ENCODE data around the gene RELB. TPM values are rescaled to one million over a fixed set of nuclear protein-coding genes. Genes with fewer than 3 reads are reported as not detected.

Gene RELB
- total and polyA plus RNA-seq, 2 of the 4 experiments (the other 2 are of a cell fraction): 5.0 to 17.2 TPM

DNA sequence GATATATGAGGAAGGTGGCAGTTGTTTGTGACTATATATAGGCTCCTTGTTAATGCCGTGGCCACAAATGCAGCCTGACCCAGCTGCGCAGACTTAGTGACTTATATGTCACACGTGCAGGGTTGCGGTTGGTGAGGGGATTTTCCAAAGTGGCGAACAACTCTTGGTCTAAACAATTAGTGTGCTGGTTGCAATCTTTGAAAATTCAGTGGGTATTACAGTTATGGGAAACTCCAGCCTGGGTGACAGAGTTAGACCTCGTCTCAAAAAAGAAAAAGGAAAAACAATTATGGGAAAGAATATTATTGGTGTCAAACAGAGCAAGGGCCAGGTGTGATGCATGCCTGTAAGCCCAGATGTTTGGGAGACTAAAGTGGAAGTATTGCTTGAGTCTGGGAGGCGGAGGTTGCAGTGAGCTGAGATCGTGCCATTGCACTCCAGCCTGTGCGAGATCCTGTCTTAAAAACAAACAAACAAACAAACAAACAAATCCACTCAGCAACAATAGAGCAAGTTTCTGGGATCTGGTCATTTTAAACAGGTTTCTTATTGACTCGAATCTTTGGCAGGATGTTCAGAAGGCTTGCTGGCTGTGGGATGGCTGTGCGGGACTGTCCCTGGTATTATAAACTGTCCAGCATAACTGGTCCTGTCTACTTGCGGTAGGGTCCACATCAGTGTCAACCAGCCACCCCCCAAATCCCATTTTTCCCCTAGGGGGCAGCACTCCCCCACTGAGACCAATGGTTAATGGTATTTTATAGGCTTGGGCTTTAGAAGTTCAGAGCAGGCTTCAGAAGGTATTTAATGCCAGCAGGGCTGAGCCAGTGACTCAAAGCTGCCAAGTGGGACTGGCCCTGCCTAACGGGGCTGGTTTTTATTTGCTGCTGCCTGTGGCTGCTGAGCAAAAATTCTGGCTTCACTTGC is 15.4 kb downstream of the RELB start:
- H3K27ac ChIP-seq (ENCODE audit: insufficient read depth, low read length): no peak overlapping the region
- TF ChIP-seq RFX5 (IDR thresholded peaks at IDR 0.05; ENCODE audit: low read depth, low read length) (no peak), NFE2L2 (IDR thresholded peaks at IDR 0.05; ENCODE audit: low read depth, low read length) (no peak), RAD21 (IDR thresholded peaks at IDR 0.05; ENCODE audit: low read length) (peak; percentile 59), MAFK (IDR thresholded peaks at IDR 0.05; ENCODE audit: low read depth, low read length) (no peak)
- TF ChIP-seq, protein P1, sequence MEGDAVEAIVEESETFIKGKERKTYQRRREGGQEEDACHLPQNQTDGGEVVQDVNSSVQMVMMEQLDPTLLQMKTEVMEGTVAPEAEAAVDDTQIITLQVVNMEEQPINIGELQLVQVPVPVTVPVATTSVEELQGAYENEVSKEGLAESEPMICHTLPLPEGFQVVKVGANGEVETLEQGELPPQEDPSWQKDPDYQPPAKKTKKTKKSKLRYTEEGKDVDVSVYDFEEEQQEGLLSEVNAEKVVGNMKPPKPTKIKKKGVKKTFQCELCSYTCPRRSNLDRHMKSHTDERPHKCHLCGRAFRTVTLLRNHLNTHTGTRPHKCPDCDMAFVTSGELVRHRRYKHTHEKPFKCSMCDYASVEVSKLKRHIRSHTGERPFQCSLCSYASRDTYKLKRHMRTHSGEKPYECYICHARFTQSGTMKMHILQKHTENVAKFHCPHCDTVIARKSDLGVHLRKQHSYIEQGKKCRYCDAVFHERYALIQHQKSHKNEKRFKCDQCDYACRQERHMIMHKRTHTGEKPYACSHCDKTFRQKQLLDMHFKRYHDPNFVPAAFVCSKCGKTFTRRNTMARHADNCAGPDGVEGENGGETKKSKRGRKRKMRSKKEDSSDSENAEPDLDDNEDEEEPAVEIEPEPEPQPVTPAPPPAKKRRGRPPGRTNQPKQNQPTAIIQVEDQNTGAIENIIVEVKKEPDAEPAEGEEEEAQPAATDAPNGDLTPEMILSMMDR (conservative IDR thresholded peaks at IDR 0.05; ENCODE audit: low read depth, low read length): peak; percentile 63
- no peak overlapping the region for H3K9ac ChIP-seq (ENCODE audit: low read depth, low read length)
- no peaks in the 10 kb centered on the region for H3K4me1 ChIP-seq (ENCODE audit: control insufficient read depth, insufficient read depth, low read length)
- no peaks in the 10 kb centered on the region for H3K9me3 ChIP-seq (ENCODE audit: control insufficient read depth, insufficient read depth, low read length)
- POLR2A ChIA-PET (ENCODE audit: unreplicated experiment): no interaction called here
- H2AK9ac ChIP-seq (replicated peaks; ENCODE audit: low read depth, low read length, poor library complexity): peak overlapping the region; percentile 10
- ATAC-seq (ENCODE audit: low read depth) (peak; percentile 96), DNase-seq (peak; percentile 63)
- intact Hi-C loops (cut with micrococcal nuclease): loop anchor here (1.0 kb wide), 2 partner anchors 43 to 322 kb away; no protein-coding TSS in a partner anchor
- H2AK5ac ChIP-seq (ENCODE audit: low read depth, low read length): no peak overlapping the region
- no peaks in the 10 kb centered on the region for H3K27me3 ChIP-seq (ENCODE audit: control insufficient read depth, insufficient read depth, low read length)
- no peak overlapping the region for H3K4me2 ChIP-seq (ENCODE audit: low read depth, low read length)
- no peak overlapping the region for H4K8ac ChIP-seq (ENCODE audit: low read depth in 2 of 2, low read length in 2 of 2)
- no peaks in the 10 kb centered on the region for H4K20me1 ChIP-seq (ENCODE audit: insufficient read depth, low read length)
- H2BK20ac ChIP-seq (ENCODE audit: low read depth, low read length): no peak overlapping the region
- in situ Hi-C loops (cut with MboI; ENCODE audit: low sequenced_read_pairs): no loop called here
- WGBS, 2 experiments (ENCODE audit: extremely low coverage in 2 of 2, insufficient read length in 1 of 2): 79% methylated on average over 5 of the region's 13 CpGs; no CpG with 5 or more reads in 1 of the 2 experiments
- 0 out of 4 replicates have a peak, but pooled peaks cover 0 to 3% of the 10 kb centered on the region in 2 experiments for H3K79me1 ChIP-seq (ENCODE audit: low read depth in 1 of 2, low read length in 2 of 2)
- H3K9me1 ChIP-seq (ENCODE audit: insufficient read depth, low read length): no peaks in the 10 kb centered on the region
- CTCF ChIA-PET: interaction anchor here (0.6 kb wide), 1 partner anchor 16 kb away, joined by 8 read pairs; the partner anchor contains the start of gene RELB
- no peak overlapping the region for H3K4me3 ChIP-seq (ENCODE audit: insufficient read depth, low read depth, low read length)
- no peak overlapping the region for H4K91ac ChIP-seq (ENCODE audit: insufficient read depth, low read depth, low read length)
- H3K56ac ChIP-seq (ENCODE audit: extremely low read depth, insufficient read depth, low read length): no peak overlapping the region
- H3K4ac ChIP-seq (ENCODE audit: low read depth, low read length): no peak overlapping the region
- H3K23ac ChIP-seq (ENCODE audit: low read depth, low read length): no peak overlapping the region
- BruUV-seq (replicated peaks): no TSS peak
- no peak overlapping the region for H3K18ac ChIP-seq (ENCODE audit: low read depth, low read length)
- H3K36me3 ChIP-seq (ENCODE audit: control insufficient read depth, insufficient read depth, low read length): peaks cover 18% of the 10 kb centered on the region
- no peak overlapping the region for H2BK5ac ChIP-seq (ENCODE audit: low read depth, low read length, poor library complexity, severe bottlenecking)
- no peak overlapping the region for H4K5ac ChIP-seq (ENCODE audit: low read depth, low read length)
- dilution Hi-C loops (cut with HindIII; ENCODE audit: low sequenced_read_pairs, unreplicated experiment): no loop called here
- no peak overlapping the region for H2AFZ ChIP-seq (replicated peaks; ENCODE audit: low read length, poor library complexity)
- no peak overlapping the region for H2BK120ac ChIP-seq (ENCODE audit: low read depth, low read length)
- no peak overlapping the region for H2BK15ac ChIP-seq (ENCODE audit: low read depth, low read length)
- H3K14ac ChIP-seq (replicated peaks; ENCODE audit: low read depth, low read length): no peak overlapping the region

All from IMR-90 (cell line).